HepG2 (cell line): Measurements from ENCODE around the gene CYP4F8. TPM values are rescaled to one million over a fixed set of nuclear protein-coding genes. Genes with fewer than 3 reads are reported as not detected.
A peak's percentile ranks its signal among the peaks of the same experiment; 100 is the strongest.

Experiments used
- AGO2 ChIP-seq: fragments of 200-400 bp; formaldehyde crosslinking; optimal IDR thresholded peaks from 2 replicates; pipeline ENCODE3; 2017; ENCODE audit warnings: mild to moderate bottlenecking, low read depth, low read length, moderate library complexity
- BATF2 ChIP-seq: sonication (generic); formaldehyde crosslinking; IDR thresholded peaks from 2 replicates; pipeline ENCODE4 v1.8.0; 2022; ENCODE audit warnings: mild to moderate bottlenecking, missing genetic modification reagents, moderate library complexity
- BCLAF1 ChIP-seq: fragments of 450-650 bp; IDR thresholded peaks from 2 replicates; pipeline ENCODE4 v1.6.1; 2017; ENCODE audit warnings: mild to moderate bottlenecking
- DMTF1 ChIP-seq: sonication (generic); formaldehyde crosslinking; IDR thresholded peaks from 2 replicates; pipeline ENCODE4 v1.4.0; 2020; ENCODE audit warnings: mild to moderate bottlenecking, missing genetic modification reagents
- EHMT2 ChIP-seq: fragments of 200-600 bp; sonication (generic); IDR thresholded peaks from 2 replicates; pipeline ENCODE4 v1.7.0; 2017; ENCODE audit warnings: antibody characterized with exemption, low read depth, low read length, borderline replicate concordance
- FOSL2 ChIP-seq: sonication (generic); formaldehyde crosslinking; IDR thresholded peaks from 2 replicates; pipeline ENCODE4 v1.4.0; 2020; ENCODE audit warnings: missing genetic modification reagents
- GTF2F1 ChIP-seq: fragments of 150-350 bp; IDR thresholded peaks from 2 replicates; pipeline ENCODE4 v1.6.1; 2014; ENCODE audit warnings: low read length
- HOXA3 ChIP-seq: sonication (generic); formaldehyde crosslinking; IDR thresholded peaks from 2 replicates; pipeline ENCODE4 v1.5.0; 2020; ENCODE audit warnings: missing genetic modification reagents
- KLF15 ChIP-seq: sonication (generic); formaldehyde crosslinking; IDR thresholded peaks from 2 replicates; pipeline ENCODE4 v1.8.1; 2023; ENCODE audit warnings: borderline replicate concordance, mild to moderate bottlenecking, inconsistent platforms, missing genetic modification reagents, mixed read lengths
- MAFG ChIP-seq: sonication (generic); formaldehyde crosslinking; IDR thresholded peaks from 2 replicates; pipeline ENCODE4 v1.5.1; 2020; ENCODE audit warnings: mild to moderate bottlenecking, missing genetic modification reagents
- MBNL3 ChIP-seq: fragments of 250-450 bp; sonication (Bioruptor Pico); conservative IDR thresholded peaks from 2 replicates; pipeline ENCODE4 v1.8.0; 2022; ENCODE audit warnings: mild to moderate bottlenecking, inconsistent platforms
- MXD1 ChIP-seq: sonication (generic); formaldehyde crosslinking; IDR thresholded peaks from 2 replicates; pipeline ENCODE4 v1.4.0; 2020; ENCODE audit warnings: mild to moderate bottlenecking, missing genetic modification reagents
- SIX4 ChIP-seq: sonication (generic); formaldehyde crosslinking; IDR thresholded peaks from 2 replicates; pipeline ENCODE4 v1.4.0; 2020; ENCODE audit warnings: missing genetic modification reagents
- SRSF4 ChIP-seq: fragments of 200-400 bp; formaldehyde crosslinking; IDR thresholded peaks from one replicate; pipeline ENCODE4 v1.6.1; 2018; ENCODE audit warnings: mild to moderate bottlenecking, low read depth, low read length, moderate library complexity; ENCODE audit not compliant: poor library complexity, severe bottlenecking
- THYN1 ChIP-seq: sonication (generic); formaldehyde crosslinking; IDR thresholded peaks from 2 replicates; pipeline ENCODE4 v1.8.1; 2023; ENCODE audit warnings: low read depth, mild to moderate bottlenecking, moderate library complexity, missing genetic modification reagents, borderline replicate concordance
- YEATS4 ChIP-seq: sonication (generic); formaldehyde crosslinking; IDR thresholded peaks from 2 replicates; pipeline ENCODE4 v1.4.0; 2020; ENCODE audit warnings: missing genetic modification reagents, borderline replicate concordance
- ZBTB20 ChIP-seq: sonication (generic); formaldehyde crosslinking; IDR thresholded peaks from 2 replicates; pipeline ENCODE4 v1.8.1; 2023; ENCODE audit warnings: missing genetic modification reagents, low read depth, mild to moderate bottlenecking, borderline replicate concordance
- ZBTB33 ChIP-seq: sonication (generic); formaldehyde crosslinking; IDR thresholded peaks from 2 replicates; pipeline ENCODE4 v1.4.0; 2020; ENCODE audit warnings: missing genetic modification reagents
- ZIK1 ChIP-seq: sonication (generic); formaldehyde crosslinking; IDR thresholded peaks from 2 replicates; pipeline ENCODE4 v1.5.0; 2020; ENCODE audit warnings: mild to moderate bottlenecking, low read depth, missing genetic modification reagents, borderline replicate concordance
- ZNF468 ChIP-seq: sonication (generic); formaldehyde crosslinking; IDR thresholded peaks from 2 replicates; pipeline ENCODE4 v1.8.0; 2022; ENCODE audit warnings: mild to moderate bottlenecking, moderate library complexity, missing genetic modification reagents
- ZNF510 ChIP-seq: sonication (generic); formaldehyde crosslinking; IDR thresholded peaks from 2 replicates; pipeline ENCODE4 v1.4.0; 2020; ENCODE audit warnings: low read depth, mild to moderate bottlenecking, missing genetic modification reagents
- polyA plus RNA-seq, 8 experiments: library from polyadenylated mRNA; depleted of rRNA in 3 of 8; stranded (reverse) in 7 of 8; unstranded in 1 of 8; fragments of >200 nt; fragmentation: Illumina TruSeq in 4 of 8; extraction: Trizol in 4 of 8; gene quantifications; 2 replicates each; pipeline versions ENCODE4 v1.2.1 to v1.2.3, GENCODE V29; 2011 to 2016; ENCODE audit warnings: low read depth in 4 of 8, missing spikeins in 1 of 8, mixed read lengths in 1 of 8; ENCODE audit not compliant: insufficient read depth in 1 of 8
- total RNA-seq, 5 experiments: library from RNA; depleted of rRNA; stranded (reverse); fragments of >200 nt; fragmentation: Illumina TruSeq; extraction: Trizol; gene quantifications; 2 replicates each; pipeline ENCODE4 v1.2.3, GENCODE V29; 2016; ENCODE audit warnings: low read depth in 1 of 5

Gene CYP4F8
- total and polyA plus RNA-seq, 2 of the 13 experiments (the other 11 are each of a cell fraction or from before 2014, with no cell fraction given): not detected

- peak; percentile 37; the same call in 1 of the 2 replicates for TF ChIP-seq YEATS4
- TF ChIP-seq ZBTB20 (CRISPR knock-in tag): no peak
- no peak for TF ChIP-seq MBNL3 (CRISPR knock-in tag)
- 0 out of 2 replicates have a peak, but pooled peaks have one; percentile 43 for TF ChIP-seq MXD1 (CRISPR knock-in tag)
- TF ChIP-seq SRSF4: no peak
- no peak for TF ChIP-seq ZIK1
- no peak for TF ChIP-seq GTF2F1
- TF ChIP-seq EHMT2: no peak
- no peak for TF ChIP-seq ZNF468 (CRISPR knock-in tag)
- TF ChIP-seq KLF15 (CRISPR knock-in tag): no peak
- TF ChIP-seq ZNF510 (CRISPR knock-in tag): no peak
- no peak for TF ChIP-seq FOSL2 (CRISPR knock-in tag)
- TF ChIP-seq SIX4 (CRISPR knock-in tag): no peak
- no peak for TF ChIP-seq THYN1
- 0 out of 2 replicates have a peak, but pooled peaks have one; percentile 15 for TF ChIP-seq ZBTB33
- TF ChIP-seq BCLAF1: no peak
- no peak for TF ChIP-seq AGO2
- no peak for TF ChIP-seq MAFG (CRISPR knock-in tag)
- no peak for TF ChIP-seq DMTF1 (CRISPR knock-in tag)
- no peak for TF ChIP-seq HOXA3
- TF ChIP-seq BATF2 (CRISPR knock-in tag): no peak
These were observed 30.4 kb upstream of the CYP4F8 start (continued) for GRCh38 chr19:15584541-15585115.
